SKM-1 treated with dmso at 0.1 percent for 144 hours (cell line): ENCODE results near the gene PIAS4.
"Not testable (repeated sequence)": the region's sequence is repeated elsewhere in the genome, so short reads cannot be mapped to it uniquely, and the experiment has no call there.

ENCODE experiments used
- DNase-seq: peaks from one replicate; lab custom pipeline; 2025; ENCODE audit not compliant: unreplicated experiment; lab: John Stamatoyannopoulos, UW

PIAS4 gene

GRCh38 chr19:3990815-3991117 is 16.8 kb upstream of the PIAS4 start:
- no peak for DNase-seq

GRCh38 chr19:3995607-3996006 is 11.9 kb upstream of the PIAS4 start:
- no peak for DNase-seq

- not testable (repeated sequence) for DNase-seq
These were observed 8.7 kb upstream of the PIAS4 start for GRCh38 chr19:3998667-3999412.

GRCh38 chr19:4000798-4001197 is 6.7 kb upstream of the PIAS4 start:
- DNase-seq, result not testable (repeated sequence)

- not testable (repeated sequence) for DNase-seq
These were observed 2.1 kb upstream of the PIAS4 start for GRCh38 chr19:4005436-4005835.

GRCh38 chr19:4007836-4008539 is 452 bp downstream of the PIAS4 start:
- DNase-seq, result no peak

GRCh38 chr19:4009990-4010807 is 2.7 kb downstream of the PIAS4 start:
- DNase-seq, result no peak

GRCh38 chr19:4010808-4011110 is 3.2 kb downstream of the PIAS4 start:
- no peak for DNase-seq

GRCh38 chr19:4011430-4011829 is 3.9 kb downstream of the PIAS4 start:
- DNase-seq, result not testable (repeated sequence)

- DNase-seq, result no peak
These were observed 4.8 kb downstream of the PIAS4 start for GRCh38 chr19:4012092-4012974.

GRCh38 chr19:4012975-4013634 is 5.6 kb downstream of the PIAS4 start:
- no peak for DNase-seq

- DNase-seq, result no peak
These were observed 6.5 kb downstream of the PIAS4 start for GRCh38 chr19:4013886-4014540.

GRCh38 chr19:4014541-4015491 is 7.3 kb downstream of the PIAS4 start:
- no peak for DNase-seq

GRCh38 chr19:4015705-4016402 is 8.3 kb downstream of the PIAS4 start:
- DNase-seq, result no peak

GRCh38 chr19:4016486-4016885 is 8.9 kb downstream of the PIAS4 start:
- no peak for DNase-seq

- no peak for DNase-seq
These were observed 9.5 kb downstream of the PIAS4 start for GRCh38 chr19:4016903-4017638.

- DNase-seq, result no peak
These were observed 10.6 kb downstream of the PIAS4 start for GRCh38 chr19:4018140-4018613.
